HG03460 (cell line): Measurements from ENCODE around the gene ACTR3.

Source experiments
- ATAC-seq: cut with Tn5 transposase; IDR thresholded peaks from one replicate; pipeline ENCODE4 v1.9.1; 2021; ENCODE audit not compliant: unreplicated experiment

ACTR3 gene

GRCh38 chr2:113963965-113964364 is 74.1 kb downstream of the ACTR3 start:
- ATAC-seq: no peak

GRCh38 chr2:113964436-113964835 is 74.5 kb downstream of the ACTR3 start:
- no peak for ATAC-seq

GRCh38 chr2:113965228-113965627 is 75.3 kb downstream of the ACTR3 start:
- ATAC-seq: no peak

GRCh38 chr2:113965644-113966043 is 75.8 kb downstream of the ACTR3 start:
- peak; percentile 78 for ATAC-seq

GRCh38 chr2:113966171-113966570 is 76.3 kb downstream of the ACTR3 start:
- no peak for ATAC-seq

GRCh38 chr2:113966832-113967231 is 76.9 kb downstream of the ACTR3 start:
- peak; percentile 56 for ATAC-seq

GRCh38 chr2:113967272-113967671 is 77.4 kb downstream of the ACTR3 start:
- ATAC-seq: no peak

GRCh38 chr2:113972766-113973165 is 82.9 kb downstream of the ACTR3 start:
- ATAC-seq: no peak

- ATAC-seq: no peak
Measured at GRCh38 chr2:113973810-113974209, 83.9 kb downstream of the ACTR3 start.

- no peak for ATAC-seq
Measured at GRCh38 chr2:113974727-113975126, 84.8 kb downstream of the ACTR3 start.

GRCh38 chr2:113976277-113976928 is 86.5 kb downstream of the ACTR3 start:
- ATAC-seq: no peak

- ATAC-seq: no peak
Measured at GRCh38 chr2:113977060-113977659, 87.3 kb downstream of the ACTR3 start.

GRCh38 chr2:113977660-113978523 is 88.0 kb downstream of the ACTR3 start:
- no peak for ATAC-seq

GRCh38 chr2:113978524-113979190 is 88.8 kb downstream of the ACTR3 start:
- no peak for ATAC-seq

GRCh38 chr2:113979191-113980128 is 89.6 kb downstream of the ACTR3 start:
- no peak for ATAC-seq

GRCh38 chr2:113980946-113981345 is 91.1 kb downstream of the ACTR3 start:
- no peak for ATAC-seq

- no peak for ATAC-seq
Measured at GRCh38 chr2:113981404-113982134, 91.7 kb downstream of the ACTR3 start.

- ATAC-seq: no peak
Measured at GRCh38 chr2:113985554-113986397, 95.9 kb downstream of the ACTR3 start.
